ENCODE data around the gene RTP2.

Gene RTP2

DNA sequence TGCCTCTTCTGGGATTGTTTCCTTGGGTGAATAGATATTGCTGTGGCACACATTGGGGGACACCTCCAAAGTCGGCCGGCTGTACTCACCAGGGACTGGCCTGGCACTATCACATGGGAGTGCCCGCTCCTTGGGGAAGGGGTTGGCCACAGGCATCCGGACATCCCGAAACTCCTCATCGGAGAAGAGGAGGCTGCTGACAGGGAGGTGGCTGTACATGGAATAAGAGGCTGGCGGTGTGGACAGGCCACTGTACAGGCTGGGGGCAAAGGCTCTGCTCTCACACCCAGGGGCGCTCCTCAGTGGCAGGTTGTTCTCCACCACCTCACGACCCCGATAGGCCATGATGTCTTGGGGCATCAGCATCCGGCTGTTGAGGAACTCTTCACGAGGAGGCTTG is 27.2 kb upstream of the RTP2 start:
- TF ChIP-seq, protein P1, sequence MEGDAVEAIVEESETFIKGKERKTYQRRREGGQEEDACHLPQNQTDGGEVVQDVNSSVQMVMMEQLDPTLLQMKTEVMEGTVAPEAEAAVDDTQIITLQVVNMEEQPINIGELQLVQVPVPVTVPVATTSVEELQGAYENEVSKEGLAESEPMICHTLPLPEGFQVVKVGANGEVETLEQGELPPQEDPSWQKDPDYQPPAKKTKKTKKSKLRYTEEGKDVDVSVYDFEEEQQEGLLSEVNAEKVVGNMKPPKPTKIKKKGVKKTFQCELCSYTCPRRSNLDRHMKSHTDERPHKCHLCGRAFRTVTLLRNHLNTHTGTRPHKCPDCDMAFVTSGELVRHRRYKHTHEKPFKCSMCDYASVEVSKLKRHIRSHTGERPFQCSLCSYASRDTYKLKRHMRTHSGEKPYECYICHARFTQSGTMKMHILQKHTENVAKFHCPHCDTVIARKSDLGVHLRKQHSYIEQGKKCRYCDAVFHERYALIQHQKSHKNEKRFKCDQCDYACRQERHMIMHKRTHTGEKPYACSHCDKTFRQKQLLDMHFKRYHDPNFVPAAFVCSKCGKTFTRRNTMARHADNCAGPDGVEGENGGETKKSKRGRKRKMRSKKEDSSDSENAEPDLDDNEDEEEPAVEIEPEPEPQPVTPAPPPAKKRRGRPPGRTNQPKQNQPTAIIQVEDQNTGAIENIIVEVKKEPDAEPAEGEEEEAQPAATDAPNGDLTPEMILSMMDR (IDR thresholded peaks at IDR 0.05; ENCODE audit: low read depth, low read length, missing control alignments) = no peak
- no peak for DNase-seq (ENCODE audit: low read depth)
- no peak overlapping the region for H3K4me3 ChIP-seq (ENCODE audit: low read depth, low read length)

DNA sequence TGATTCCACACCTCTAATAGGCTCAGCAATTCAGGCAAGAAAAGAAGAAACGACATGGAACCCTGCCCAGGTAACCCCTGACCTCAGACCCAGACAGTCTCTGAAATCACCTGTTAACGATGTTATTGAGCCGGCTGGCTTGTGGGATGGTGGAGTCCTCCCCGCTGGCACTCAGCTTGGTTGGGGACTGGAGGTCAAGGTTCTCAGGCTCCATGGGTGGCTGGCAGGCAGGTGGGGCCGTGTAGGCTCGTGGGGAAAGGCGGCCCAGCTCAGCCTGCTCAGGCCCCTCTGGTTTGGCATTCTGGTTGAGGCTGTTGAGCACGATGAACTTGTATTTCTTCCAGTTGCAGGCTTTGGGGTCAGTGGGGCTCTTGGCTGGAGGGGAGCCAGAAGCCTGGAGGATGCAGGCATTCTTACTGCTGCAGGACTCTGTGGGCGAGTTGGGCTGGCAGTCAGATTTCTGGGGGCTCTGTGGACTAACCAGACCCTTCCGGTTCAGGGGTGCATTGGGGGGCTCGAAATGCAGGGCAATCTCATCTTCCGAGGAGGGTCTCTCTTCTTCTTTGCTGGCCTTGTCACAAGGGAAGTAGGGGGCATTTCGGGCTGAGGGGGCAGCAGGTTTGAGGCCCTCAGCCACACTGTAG is 26.7 kb upstream of the RTP2 start:
- H3K4me3 ChIP-seq (ENCODE audit: low read depth, low read length) = no peak overlapping the region
- DNase-seq (ENCODE audit: low read depth) = no peak
- TF ChIP-seq, protein P1 (IDR thresholded peaks at IDR 0.05; ENCODE audit: low read depth, low read length, missing control alignments) = no peak

DNA sequence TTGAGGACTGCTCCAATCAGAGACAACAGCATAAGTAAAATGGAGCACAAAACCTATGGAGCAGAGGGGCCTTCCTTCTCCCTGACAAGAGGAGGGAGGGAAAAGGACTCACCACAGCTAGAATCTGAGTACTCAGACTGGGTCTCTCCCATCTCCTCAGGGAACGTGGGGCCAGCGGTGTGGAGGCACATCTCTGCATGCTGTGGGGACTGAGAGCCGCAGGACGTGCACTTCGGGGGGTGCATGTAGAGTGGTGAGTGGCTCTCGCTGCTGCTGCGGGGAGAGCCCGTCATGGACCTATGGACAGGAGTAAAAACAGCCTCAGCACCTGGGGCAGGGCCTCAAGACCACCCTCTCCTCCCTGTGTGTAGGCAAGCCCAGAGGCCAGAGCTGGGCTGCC is 25.9 kb upstream of the RTP2 start:
- DNase-seq (ENCODE audit: low read depth) = no peak
- TF ChIP-seq, protein P1 (IDR thresholded peaks at IDR 0.05; ENCODE audit: low read depth, low read length, missing control alignments) = no peak
- H3K4me3 ChIP-seq (ENCODE audit: low read depth, low read length) = no peak overlapping the region

DNA sequence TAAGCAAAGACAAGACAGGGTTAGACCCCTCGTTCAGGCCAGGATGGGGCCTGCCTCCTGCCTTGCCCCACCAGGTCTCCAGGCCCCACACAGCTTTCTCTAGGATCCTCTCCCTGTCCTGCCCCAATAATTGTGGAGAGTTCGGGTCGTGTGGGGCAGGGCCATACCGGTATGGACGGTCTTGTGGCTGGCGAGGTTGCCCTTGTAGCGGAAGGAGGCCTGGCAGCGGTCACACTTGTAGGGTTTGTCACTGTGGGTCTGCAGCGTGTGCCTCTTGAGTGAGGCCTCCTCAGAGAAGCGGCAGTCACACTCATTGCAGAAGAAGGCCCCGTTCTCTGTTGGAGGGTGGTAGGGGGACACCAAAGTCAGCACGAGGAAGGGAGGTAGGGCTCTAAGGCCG is 24.2 kb upstream of the RTP2 start:
- DNase-seq (ENCODE audit: low read depth) = no peak
- TF ChIP-seq, protein P1 (IDR thresholded peaks at IDR 0.05; ENCODE audit: low read depth, low read length, missing control alignments) = no peak
- no peak overlapping the region for H3K4me3 ChIP-seq (ENCODE audit: low read depth, low read length)

DNA sequence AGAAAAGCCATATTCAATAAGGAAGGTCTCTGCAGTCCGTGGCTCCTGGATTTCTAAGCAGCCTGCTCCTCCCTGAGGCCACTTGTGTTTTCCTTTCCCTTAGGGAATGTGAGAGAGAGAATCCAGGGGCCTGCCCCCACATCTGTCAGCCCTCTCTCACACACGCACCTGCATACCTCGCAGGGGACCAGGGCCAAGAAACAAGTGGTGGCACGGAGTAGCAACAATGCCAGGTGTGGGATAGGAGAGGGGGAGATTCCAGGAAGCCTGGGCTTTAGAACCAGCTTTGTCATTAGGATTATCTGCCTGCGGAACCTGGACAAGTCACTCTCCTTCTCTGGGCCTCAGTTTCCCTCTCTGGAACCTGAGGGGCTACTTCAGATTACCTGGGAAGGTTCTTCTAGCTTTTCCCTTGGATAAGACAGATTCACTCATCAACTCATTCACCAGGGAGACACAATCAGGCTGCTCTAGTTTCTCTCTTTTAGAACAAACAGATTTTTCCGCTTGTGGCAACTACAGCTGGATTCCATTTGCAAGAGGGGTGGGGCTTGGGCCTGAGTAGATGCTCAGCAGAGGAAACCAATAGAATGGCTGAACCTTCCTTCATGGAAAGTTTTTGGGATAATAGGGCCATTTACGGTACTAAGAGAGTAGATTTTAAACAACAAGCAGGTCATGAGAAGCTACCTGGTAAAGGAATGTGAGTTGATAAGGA is 23.5 kb upstream of the RTP2 start:
- TF ChIP-seq, protein P1 (IDR thresholded peaks at IDR 0.05; ENCODE audit: low read depth, low read length, missing control alignments) = no peak
- DNase-seq (ENCODE audit: low read depth) = no peak
- H3K4me3 ChIP-seq (ENCODE audit: low read depth, low read length) = no peak overlapping the region

DNA sequence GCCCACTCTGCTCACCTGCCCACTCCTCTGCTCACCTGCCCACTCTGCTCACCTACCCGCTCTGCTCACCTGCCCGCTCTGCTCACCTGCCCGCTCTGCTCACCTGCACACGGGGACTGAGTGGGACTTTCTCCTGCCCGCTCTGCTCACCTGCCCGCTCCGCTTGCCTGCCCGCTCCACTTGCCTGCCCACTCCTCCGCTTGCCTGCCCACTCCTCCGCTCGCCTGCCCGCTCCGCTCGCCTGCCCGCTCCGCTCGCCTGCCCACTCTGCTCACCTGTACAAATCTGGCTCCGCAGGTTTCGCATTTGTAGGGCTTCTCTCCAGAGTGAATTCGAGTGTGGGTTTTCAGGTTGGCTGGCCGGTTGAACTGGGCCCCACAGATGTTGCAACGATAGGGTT is 22.9 kb upstream of the RTP2 start:
- TF ChIP-seq, protein P1 (IDR thresholded peaks at IDR 0.05; ENCODE audit: low read depth, low read length, missing control alignments) = no peak
- no peak overlapping the region for H3K4me3 ChIP-seq (ENCODE audit: low read depth, low read length)
- DNase-seq (ENCODE audit: low read depth) = no peak

DNA sequence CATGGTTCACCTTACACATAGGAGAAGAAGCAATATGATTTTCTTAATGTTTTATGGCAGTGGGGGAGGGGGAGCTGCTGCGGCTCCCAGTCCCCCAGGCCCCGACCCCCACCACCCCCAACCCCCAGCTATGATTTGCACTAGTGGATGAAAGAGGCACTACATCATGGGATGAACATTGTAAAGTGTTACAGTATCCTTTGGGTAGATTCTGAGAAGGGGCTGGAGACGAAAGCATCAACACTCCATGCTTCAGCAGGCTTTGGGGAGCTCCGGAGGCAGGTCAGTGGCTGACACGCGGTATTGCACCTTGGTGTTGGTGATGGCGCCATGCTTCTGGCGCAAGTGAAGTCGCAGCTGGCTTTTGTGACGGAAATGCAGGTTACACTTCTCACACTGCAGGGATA is 19.9 kb upstream of the RTP2 start:
- H3K4me3 ChIP-seq (ENCODE audit: low read depth, low read length) = no peak overlapping the region
- TF ChIP-seq, protein P1 (IDR thresholded peaks at IDR 0.05; ENCODE audit: low read depth, low read length, missing control alignments) = no peak
- no peak for DNase-seq (ENCODE audit: low read depth)

Measured in GM12864 (cell line).